AG09319 (cell line): Measurements from ENCODE around the gene CCDC157.

Experiments
- DNase-seq: peaks from one replicate; pipeline ENCODE4 v3.0.0-alpha.2; 2010; ENCODE audit warnings: low read depth; ENCODE audit errors: extremely low read depth
- CTCF ChIP-seq: IDR thresholded peaks from 2 replicates; pipeline ENCODE4 v1.5.1; 2011; ENCODE audit warnings: low read depth, mild to moderate bottlenecking, inconsistent platforms, low read length, moderate library complexity

CCDC157 gene

GRCh38 chr22:30371981-30372380, 15.2 kb downstream of the CCDC157 start:
- TF ChIP-seq CTCF = no peak
- DNase-seq = no peak

GRCh38 chr22:30372915-30373314, 16.1 kb downstream of the CCDC157 start:
- DNase-seq = no peak

GRCh38 chr22:30373331-30374325, 16.8 kb downstream of the CCDC157 start:
- no peak for TF ChIP-seq CTCF
- DNase-seq = no peak

More at GRCh38 chr22:30372915-30373314, 16.1 kb downstream of the CCDC157 start:
- TF ChIP-seq CTCF = no peak

GRCh38 chr22:30375312-30375849, 18.6 kb downstream of the CCDC157 start:
- DNase-seq = no peak
- TF ChIP-seq CTCF = no peak

GRCh38 chr22:30380011-30380410, 23.2 kb downstream of the CCDC157 start:
- DNase-seq = no peak
- TF ChIP-seq CTCF = no peak

GRCh38 chr22:30381264-30381663, 24.5 kb downstream of the CCDC157 start:
- no peak for TF ChIP-seq CTCF
- no peak for DNase-seq

GRCh38 chr22:30382340-30382739, 25.5 kb downstream of the CCDC157 start:
- no peak for TF ChIP-seq CTCF
- DNase-seq = no peak
